IMR-90 (cell line): Measurements from ENCODE around the gene NELL1. TPM values are rescaled to one million over a fixed set of nuclear protein-coding genes. Genes with fewer than 3 reads are reported as not detected.

Source experiments
- ATAC-seq: fragments of 200-7000 bp; cut with Tn5 transposase; 2 replicates; pipeline ENCODE4 v1.9.1; 2020; ENCODE audit warnings: low read depth, mild to moderate bottlenecking, moderate library complexity
- BruUV-seq: library from RNA; stranded (reverse); fragments of 400-500 nt; replicated peaks from 2 replicates; lab custom pipeline; 2021; lab: Mats Ljungman, UMichigan
- CTCF ChIA-PET: fragments of 300-600 bp; formaldehyde crosslinking; extraction: SDS; loops from one replicate; lab custom pipeline; 2021; ENCODE audit warnings: antibody characterized with exemption; lab: Yijun Ruan, JAX
- POLR2A ChIA-PET: fragments of 300-600 bp; sonication (Branson Sonifier 250); formaldehyde crosslinking; loops from one replicate; lab custom pipeline; 2022; ENCODE audit warnings: antibody characterized with exemption; ENCODE audit not compliant: unreplicated experiment; lab: Charles Lee
- DNase-seq: peaks from one replicate; pipeline ENCODE4 v3.0.0; 2013
- H2AFZ ChIP-seq: replicated peaks from 2 replicates; pipeline ENCODE3; 2013; ENCODE audit warnings: low read length, mild to moderate bottlenecking; ENCODE audit not compliant: poor library complexity
- H2AK5ac ChIP-seq: 2 replicates; pipeline ENCODE4 v1.6.1; 2013; ENCODE audit warnings: low read depth, low read length, inconsistent platforms
- H2AK9ac ChIP-seq: replicated peaks from 2 replicates; pipeline ENCODE3; 2013; ENCODE audit warnings: mild to moderate bottlenecking, low read depth, low read length, moderate library complexity; ENCODE audit not compliant: poor library complexity
- H2BK120ac ChIP-seq: 2 replicates; pipeline ENCODE4 v1.6.1; 2013; ENCODE audit warnings: low read depth, low read length, inconsistent platforms
- H2BK15ac ChIP-seq: 3 replicates; pipeline ENCODE4 v1.6.1; 2013; ENCODE audit warnings: low read depth, low read length, inconsistent platforms
- H2BK20ac ChIP-seq: 2 replicates; pipeline ENCODE4 v1.6.1; 2013; ENCODE audit warnings: low read depth, mild to moderate bottlenecking, inconsistent platforms, low read length, moderate library complexity
- H2BK5ac ChIP-seq: 2 replicates; pipeline ENCODE4 v1.6.1; 2013; ENCODE audit warnings: mild to moderate bottlenecking, low read depth, low read length, inconsistent platforms; ENCODE audit not compliant: poor library complexity, severe bottlenecking
- H3K14ac ChIP-seq: replicated peaks from 2 replicates; pipeline ENCODE4 v1.6.1; 2013; ENCODE audit warnings: low read depth, low read length, inconsistent platforms
- H3K18ac ChIP-seq: 2 replicates; pipeline ENCODE4 v1.6.1; 2013; ENCODE audit warnings: low read depth, low read length, control low read depth
- H3K23ac ChIP-seq: 2 replicates; pipeline ENCODE4 v1.6.1; 2013; ENCODE audit warnings: low read depth, low read length, inconsistent platforms
- H3K27ac ChIP-seq: 2 replicates; pipeline ENCODE4 v1.5.1; 2013; ENCODE audit warnings: mild to moderate bottlenecking, control low read depth, low read length; ENCODE audit not compliant: insufficient read depth
- H3K27me3 ChIP-seq: 2 replicates; pipeline ENCODE4 v1.6.1; 2013; ENCODE audit warnings: low read length; ENCODE audit not compliant: control insufficient read depth, insufficient read depth
- H3K36me3 ChIP-seq: 2 replicates; pipeline ENCODE4 v1.6.1; 2013; ENCODE audit warnings: low read length, mixed read lengths; ENCODE audit not compliant: control insufficient read depth, insufficient read depth
- H3K4ac ChIP-seq: 2 replicates; pipeline ENCODE4 v1.6.1; 2013; ENCODE audit warnings: low read depth, low read length, inconsistent platforms
- H3K4me1 ChIP-seq: 2 replicates; pipeline ENCODE4 v1.6.1; 2013; ENCODE audit warnings: low read length, mixed read lengths; ENCODE audit not compliant: control insufficient read depth, insufficient read depth
- H3K4me2 ChIP-seq: 2 replicates; pipeline ENCODE4 v1.6.1; 2013; ENCODE audit warnings: low read depth, mild to moderate bottlenecking, control low read depth, low read length, moderate library complexity
- H3K4me3 ChIP-seq: 2 replicates; pipeline ENCODE4 v1.5.1; 2013; ENCODE audit warnings: low read depth, mild to moderate bottlenecking, control low read depth, low read length, moderate library complexity; ENCODE audit not compliant: insufficient read depth
- H3K56ac ChIP-seq: 2 replicates; pipeline ENCODE4 v1.6.1; 2013; ENCODE audit warnings: low read length, inconsistent platforms; ENCODE audit not compliant: insufficient read depth; ENCODE audit errors: extremely low read depth
- H3K79me1 ChIP-seq, 2 experiments: 2 replicates each; pipeline ENCODE4 v1.6.1; 2013; ENCODE audit warnings: low read length in 2 of 2, inconsistent platforms in 1 of 2, low read depth in 1 of 2
- H3K9ac ChIP-seq: 2 replicates; pipeline ENCODE4 v1.6.1; 2013; ENCODE audit warnings: low read depth, low read length, control low read depth
- H3K9me1 ChIP-seq: 2 replicates; pipeline ENCODE4 v1.6.1; 2013; ENCODE audit warnings: low read length, inconsistent platforms; ENCODE audit not compliant: insufficient read depth
- H3K9me3 ChIP-seq: 2 replicates; pipeline ENCODE4 v1.6.1; 2013; ENCODE audit warnings: low read length; ENCODE audit not compliant: control insufficient read depth, insufficient read depth
- H4K20me1 ChIP-seq: 2 replicates; pipeline ENCODE4 v1.6.1; 2013; ENCODE audit warnings: low read length, inconsistent platforms; ENCODE audit not compliant: insufficient read depth
- H4K5ac ChIP-seq: 2 replicates; pipeline ENCODE4 v1.6.1; 2013; ENCODE audit warnings: mild to moderate bottlenecking, low read depth, low read length, control low read depth
- H4K8ac ChIP-seq, 2 experiments: 2 replicates each; pipeline ENCODE4 v1.6.1; 2013; ENCODE audit warnings: low read depth in 2 of 2, low read length in 2 of 2, control low read depth in 1 of 2, inconsistent platforms in 1 of 2
- H4K91ac ChIP-seq: 2 replicates; pipeline ENCODE4 v1.6.1; 2013; ENCODE audit warnings: low read depth, low read length, inconsistent platforms; ENCODE audit not compliant: insufficient read depth
- BHLHE40 ChIP-seq: fragments of 150-350 bp; IDR thresholded peaks from 2 replicates; pipeline ENCODE4 v1.6.1; 2016; ENCODE audit warnings: mild to moderate bottlenecking, low read depth, low read length
- CEBPB ChIP-seq: IDR thresholded peaks from 2 replicates; pipeline ENCODE4 v1.6.1; 2012; ENCODE audit warnings: low read depth, low read length, improper control_type of control experiment
- CHD1 ChIP-seq: IDR thresholded peaks from 2 replicates; pipeline ENCODE4 v1.6.1; 2012; ENCODE audit warnings: low read depth, low read length, improper control_type of control experiment
- CTCF ChIP-seq: conservative IDR thresholded peaks from 2 replicates; pipeline ENCODE4 v1.5.1; 2012; ENCODE audit warnings: mild to moderate bottlenecking, low read depth, low read length, improper control_type of control experiment
- FOS ChIP-seq: fragments of 150-350 bp; IDR thresholded peaks from 2 replicates; pipeline ENCODE4 v1.6.1; 2016; ENCODE audit warnings: low read depth, low read length
- MAFK ChIP-seq: IDR thresholded peaks from 2 replicates; pipeline ENCODE4 v1.6.1; 2012; ENCODE audit warnings: low read depth, low read length, improper control_type of control experiment
- MAZ ChIP-seq: IDR thresholded peaks from 2 replicates; pipeline ENCODE4 v1.6.1; 2012; ENCODE audit warnings: low read depth, mild to moderate bottlenecking, low read length, improper control_type of control experiment, moderate library complexity, borderline replicate concordance
- MXI1 ChIP-seq: IDR thresholded peaks from 2 replicates; pipeline ENCODE4 v1.6.1; 2012; ENCODE audit warnings: low read depth, mild to moderate bottlenecking, low read length, moderate library complexity, borderline replicate concordance
- NFE2L2 ChIP-seq: fragments of 150-350 bp; IDR thresholded peaks from 2 replicates; pipeline ENCODE4 v1.6.1; 2016; ENCODE audit warnings: low read depth, mild to moderate bottlenecking, low read length
- POLR2A ChIP-seq: IDR thresholded peaks from 2 replicates; pipeline ENCODE4 v1.6.1; 2012; ENCODE audit warnings: mild to moderate bottlenecking, low read depth, low read length
- RAD21 ChIP-seq: IDR thresholded peaks from 2 replicates; pipeline ENCODE4 v1.6.1; 2012; ENCODE audit warnings: low read length, improper control_type of control experiment
- RCOR1 ChIP-seq: IDR thresholded peaks from 2 replicates; pipeline ENCODE4 v1.6.1; 2012; ENCODE audit warnings: mild to moderate bottlenecking, low read length, improper control_type of control experiment; ENCODE audit not compliant: insufficient replicate concordance
- RFX5 ChIP-seq: IDR thresholded peaks from 2 replicates; pipeline ENCODE4 v1.8.0; 2012; ENCODE audit warnings: low read depth, mild to moderate bottlenecking, low read length, moderate library complexity
- SMC3 ChIP-seq: fragments of 150-350 bp; IDR thresholded peaks from 2 replicates; pipeline ENCODE4 v1.6.1; 2016; ENCODE audit warnings: low read depth, mild to moderate bottlenecking, antibody characterized with exemption, low read length, moderate library complexity
- WGBS, 2 experiments: methylation state at CpG; one replicate each; pipeline versions ENCODE4 v1.1.5 to v1.1.7; 2013; ENCODE audit warnings: missing lambda C conversion rate in 2 of 2; ENCODE audit not compliant: insufficient read length in 1 of 2; ENCODE audit errors: extremely low coverage in 2 of 2; 5-methylcytosine and 5-hydroxymethylcytosine counted together
- dilution Hi-C: fragments of 300-500 bp; cut with HindIII; formaldehyde crosslinking; loops from one replicate; pipeline ENCODE4 v1.14.3; 2018; ENCODE audit warnings: low sequenced_read_pairs; ENCODE audit not compliant: unreplicated experiment
- in situ Hi-C: fragments of 300-500 bp; cut with MboI; formaldehyde crosslinking; loops from 3 replicates; pipeline ENCODE4 v1.14.3; 2019; ENCODE audit warnings: low sequenced_read_pairs, inconsistent platforms, mixed read lengths
- intact Hi-C: fragments of 100-400 bp; cut with micrococcal nuclease; formaldehyde crosslinking; loops from 2 replicates; pipeline ENCODE4 v1.10.0; 2022
- polyA plus RNA-seq, 3 experiments: library from polyadenylated mRNA; depleted of rRNA; stranded (reverse); fragments of >200 nt; gene quantifications; 2 replicates each; pipeline ENCODE4 v1.2.3, GENCODE V29; 2012; ENCODE audit warnings: low replicate concordance in 1 of 3
- total RNA-seq: library from RNA; depleted of rRNA; stranded (reverse); fragments of >200 nt; gene quantifications from 2 replicates; pipeline ENCODE4 v1.2.3, GENCODE V29; 2012
- TF ChIP-seq, protein P1 (sequence below): fragments of 150-350 bp; IDR thresholded peaks from 2 replicates; pipeline ENCODE4 v1.6.1; 2017; ENCODE audit warnings: mild to moderate bottlenecking, antibody characterized with exemption, low read length, low read depth
- TF ChIP-seq, protein P2 (sequence below): fragments of 150-350 bp; IDR thresholded peaks from 2 replicates; pipeline ENCODE4 v1.6.1; 2016; ENCODE audit warnings: low read depth, mild to moderate bottlenecking, low read length, moderate library complexity, borderline replicate concordance

Gene NELL1
- total and polyA plus RNA-seq, 2 of the 4 experiments (the other 2 are of a cell fraction), result not detected

DNA sequence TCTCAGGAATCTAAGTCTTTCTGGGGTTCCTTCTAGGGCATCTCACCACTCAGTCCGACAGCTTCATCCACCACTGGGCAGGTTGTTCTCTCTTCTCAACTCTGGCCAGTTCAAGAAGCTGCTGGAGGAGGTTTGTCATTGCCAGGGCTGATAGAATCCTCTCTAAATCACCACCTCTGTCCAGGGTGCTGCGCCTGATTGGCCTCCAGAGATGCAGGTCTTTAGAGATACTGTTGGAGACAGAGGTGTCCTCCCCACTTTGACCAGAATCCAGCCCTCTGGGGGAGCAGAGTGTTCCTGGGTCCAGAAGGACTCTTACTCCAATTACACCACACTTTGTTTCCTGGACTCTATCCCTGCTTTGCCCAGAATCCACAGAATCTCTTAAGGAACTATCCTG lies 90.2 kb downstream of the NELL1 start:
- in situ Hi-C loops (no loop called here), dilution Hi-C loops (no loop called here), intact Hi-C loops (no loop called here)
- no peak overlapping the region for H4K91ac ChIP-seq
- H2BK20ac ChIP-seq, result no peak overlapping the region
- no peak overlapping the region for H4K5ac ChIP-seq
- H4K20me1 ChIP-seq, result no peaks in the 10 kb centered on the region
- no peak overlapping the region for H2AFZ ChIP-seq
- no peak overlapping the region for H3K18ac ChIP-seq
- POLR2A ChIA-PET, result no interaction called here
- no peak for DNase-seq
- H3K4me3 ChIP-seq, result no peak overlapping the region
- no peak overlapping the region for H4K8ac ChIP-seq
- H3K4ac ChIP-seq, result no peak overlapping the region
- H2BK15ac ChIP-seq, result no peak overlapping the region
- H3K79me1 ChIP-seq, result no peaks in the 10 kb centered on the region
- H3K14ac ChIP-seq, result no peak overlapping the region
- ATAC-seq, result no peak
- no peak overlapping the region for H2AK5ac ChIP-seq
- H3K9me1 ChIP-seq, result no peaks in the 10 kb centered on the region
- no peaks in the 10 kb centered on the region for H3K4me1 ChIP-seq
- no peak overlapping the region for H3K56ac ChIP-seq
- no peaks in the 10 kb centered on the region for H3K36me3 ChIP-seq
- no peak overlapping the region for H3K4me2 ChIP-seq
- H3K9ac ChIP-seq, result no peak overlapping the region
- no peak overlapping the region for H3K23ac ChIP-seq
- no peak overlapping the region for H2AK9ac ChIP-seq
- H3K27ac ChIP-seq, result no peak overlapping the region
- TF ChIP-seq CEBPB (no peak), BHLHE40 (no peak), MAFK (no peak), MXI1 (no peak), NFE2L2 (no peak), POLR2A (no peak), RCOR1 (no peak), RAD21 (no peak), RFX5 (no peak), CHD1 (no peak), CTCF (no peak), MAZ (no peak), SMC3 (no peak), FOS (no peak)
- TF ChIP-seq, protein P1, sequence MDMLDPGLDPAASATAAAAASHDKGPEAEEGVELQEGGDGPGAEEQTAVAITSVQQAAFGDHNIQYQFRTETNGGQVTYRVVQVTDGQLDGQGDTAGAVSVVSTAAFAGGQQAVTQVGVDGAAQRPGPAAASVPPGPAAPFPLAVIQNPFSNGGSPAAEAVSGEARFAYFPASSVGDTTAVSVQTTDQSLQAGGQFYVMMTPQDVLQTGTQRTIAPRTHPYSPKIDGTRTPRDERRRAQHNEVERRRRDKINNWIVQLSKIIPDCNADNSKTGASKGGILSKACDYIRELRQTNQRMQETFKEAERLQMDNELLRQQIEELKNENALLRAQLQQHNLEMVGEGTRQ, result no peak
- TF ChIP-seq, protein P2, sequence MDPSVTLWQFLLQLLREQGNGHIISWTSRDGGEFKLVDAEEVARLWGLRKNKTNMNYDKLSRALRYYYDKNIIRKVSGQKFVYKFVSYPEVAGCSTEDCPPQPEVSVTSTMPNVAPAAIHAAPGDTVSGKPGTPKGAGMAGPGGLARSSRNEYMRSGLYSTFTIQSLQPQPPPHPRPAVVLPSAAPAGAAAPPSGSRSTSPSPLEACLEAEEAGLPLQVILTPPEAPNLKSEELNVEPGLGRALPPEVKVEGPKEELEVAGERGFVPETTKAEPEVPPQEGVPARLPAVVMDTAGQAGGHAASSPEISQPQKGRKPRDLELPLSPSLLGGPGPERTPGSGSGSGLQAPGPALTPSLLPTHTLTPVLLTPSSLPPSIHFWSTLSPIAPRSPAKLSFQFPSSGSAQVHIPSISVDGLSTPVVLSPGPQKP, result no peak
- H2BK120ac ChIP-seq, result no peak overlapping the region
- H3K27me3 ChIP-seq, result no peaks in the 10 kb centered on the region
- BruUV-seq, result no TSS peak
- H3K9me3 ChIP-seq, result peaks cover 28% of the 10 kb centered on the region
- no peak overlapping the region for H2BK5ac ChIP-seq
- CTCF ChIA-PET, result no interaction called here
- WGBS, 2 experiments, result no CpG with 5 or more reads among the region's 2 CpGs
